Measurements from ENCODE around the gene KCNG2. TPM values are rescaled to one million over a fixed set of nuclear protein-coding genes. Genes with fewer than 3 reads are reported as not detected.
"Not testable (repeated sequence)": the region's sequence is repeated elsewhere in the genome, so short reads cannot be mapped to it uniquely, and the experiment has no call there.

KCNG2 gene
- total RNA-seq, 2 experiments from 2014 or later, result not detected

DNA sequence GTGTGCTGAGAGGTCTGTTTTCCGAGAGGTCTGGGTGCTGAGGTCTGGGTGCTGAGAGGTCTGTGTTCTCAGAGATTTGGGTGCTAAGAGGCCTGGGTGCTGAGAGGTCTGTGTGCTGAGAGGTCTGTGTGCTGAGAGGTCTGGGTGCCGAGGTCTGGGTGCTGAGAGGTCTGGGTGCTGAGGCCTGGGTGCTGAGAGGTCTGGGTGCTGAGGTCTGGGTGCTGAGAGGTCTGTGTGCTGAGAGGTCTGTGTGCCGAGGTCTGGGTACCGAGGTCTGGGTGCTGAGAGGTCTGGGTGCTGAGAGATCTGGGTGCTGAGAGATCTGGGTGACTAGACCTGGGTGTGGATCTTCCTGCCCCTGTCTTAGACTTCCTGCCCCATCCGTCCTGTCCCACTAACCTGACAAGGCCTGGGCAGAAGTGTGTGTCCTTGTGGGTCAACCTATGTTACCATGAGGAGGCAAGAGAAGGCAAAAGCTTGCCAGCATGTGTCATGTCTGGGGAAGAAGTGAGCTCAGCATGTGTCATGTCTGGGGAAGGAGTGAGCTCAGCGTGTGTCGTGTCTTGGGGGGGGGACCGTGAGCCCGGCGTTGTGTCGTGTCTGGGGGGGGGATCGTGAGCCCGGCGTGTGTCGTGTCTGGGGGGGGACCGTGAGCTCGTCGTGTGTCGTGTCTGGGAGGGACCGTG is 69.3 kb downstream of the KCNG2 start:
- POLR2A ChIA-PET, result no interaction called here
- CTCF ChIA-PET, result no interaction called here

DNA sequence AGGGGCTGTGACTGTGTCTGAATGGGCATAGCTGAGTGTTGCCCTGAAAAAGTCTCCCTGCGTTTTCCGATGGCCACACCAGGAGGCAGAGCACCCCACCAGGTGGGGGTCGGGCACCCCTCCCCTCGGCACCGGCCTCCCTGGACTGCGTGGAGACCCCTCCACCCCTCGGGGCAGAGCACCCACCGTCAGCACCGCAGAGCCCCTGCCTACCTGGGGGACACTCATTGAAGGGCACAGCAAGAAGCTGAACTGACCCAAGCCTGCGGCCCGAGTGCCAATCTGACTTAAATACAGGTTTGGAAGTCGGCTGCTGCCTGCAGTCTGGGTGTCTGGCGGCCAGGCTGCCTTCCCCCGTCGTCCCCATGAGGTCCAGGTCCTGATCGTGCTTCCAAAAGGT is 69.9 kb downstream of the KCNG2 start:
- ChIA-PET POLR2A (no interaction called here), CTCF (no interaction called here)

DNA sequence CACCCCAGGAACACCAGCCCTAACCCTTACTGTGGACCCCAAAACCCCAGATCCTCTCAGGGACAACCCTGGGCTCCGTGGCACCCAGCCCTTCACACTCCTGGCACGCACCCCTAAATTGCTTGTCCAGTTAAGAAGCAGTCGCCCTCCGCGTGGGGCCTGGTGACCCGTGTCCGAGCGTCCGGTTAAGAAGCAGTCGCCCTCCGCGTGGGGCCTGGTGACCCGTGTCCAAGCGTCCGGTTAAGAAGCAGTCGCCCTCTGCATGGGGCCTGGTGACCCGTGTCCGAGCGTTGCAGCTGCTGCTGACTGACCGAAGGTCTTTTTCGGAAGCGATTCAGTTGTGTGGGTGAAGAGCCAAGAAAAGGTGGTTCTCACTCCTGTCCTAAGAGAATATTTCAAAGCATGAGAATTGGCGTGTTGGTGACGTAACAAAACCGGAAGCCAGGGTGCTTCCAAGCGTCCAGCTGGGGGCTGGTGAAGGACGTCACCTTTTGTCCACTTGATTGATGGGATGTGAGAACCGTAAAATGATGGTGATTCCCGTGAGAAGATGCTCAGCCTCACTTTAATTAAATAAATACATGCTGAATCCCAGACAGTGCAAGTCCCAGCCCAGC is 70.5 kb downstream of the KCNG2 start:
- CTCF ChIA-PET, result no interaction called here
- POLR2A ChIA-PET, result no interaction called here

GRCh38 chr18:79868811-79869541 is 71.2 kb downstream of the KCNG2 start:
- POLR2A ChIA-PET, result no interaction called here
- CTCF ChIA-PET, result no interaction called here

DNA sequence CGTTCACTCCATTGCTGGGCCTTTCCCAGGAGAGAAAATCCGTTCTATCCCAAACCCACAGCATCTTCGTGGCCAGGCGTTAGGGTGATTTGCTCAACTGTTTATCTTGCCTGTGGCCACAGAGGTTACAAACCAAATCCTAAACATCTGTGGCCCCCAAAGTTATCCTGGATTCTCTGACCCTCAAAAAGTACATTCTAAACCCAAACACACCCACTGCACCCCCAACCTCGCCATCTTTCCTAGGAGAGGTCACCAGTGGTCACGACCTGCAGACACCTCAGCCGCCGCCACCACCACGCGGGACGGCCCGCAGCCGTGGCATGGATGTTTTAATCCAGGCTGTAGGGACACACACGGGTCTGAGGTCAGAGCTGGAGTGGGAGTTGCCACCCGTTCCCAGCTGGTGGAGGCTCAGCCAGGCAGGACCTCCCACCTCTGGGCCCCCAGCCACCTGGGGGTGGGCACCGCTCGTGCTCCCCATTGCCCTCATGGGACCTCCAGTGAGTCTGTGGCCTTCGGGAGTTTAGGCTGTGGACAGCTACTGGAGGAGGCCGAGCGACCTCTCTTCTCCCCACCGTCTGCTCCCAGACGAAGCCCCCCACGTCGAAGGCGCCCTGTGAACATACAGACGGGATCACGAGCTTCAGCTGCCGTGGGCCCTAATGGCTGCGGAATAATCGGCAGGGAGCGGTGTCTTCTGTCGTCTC is 72.0 kb downstream of the KCNG2 start:
- POLR2A ChIA-PET, result no interaction called here
- CTCF ChIA-PET, result no interaction called here

DNA sequence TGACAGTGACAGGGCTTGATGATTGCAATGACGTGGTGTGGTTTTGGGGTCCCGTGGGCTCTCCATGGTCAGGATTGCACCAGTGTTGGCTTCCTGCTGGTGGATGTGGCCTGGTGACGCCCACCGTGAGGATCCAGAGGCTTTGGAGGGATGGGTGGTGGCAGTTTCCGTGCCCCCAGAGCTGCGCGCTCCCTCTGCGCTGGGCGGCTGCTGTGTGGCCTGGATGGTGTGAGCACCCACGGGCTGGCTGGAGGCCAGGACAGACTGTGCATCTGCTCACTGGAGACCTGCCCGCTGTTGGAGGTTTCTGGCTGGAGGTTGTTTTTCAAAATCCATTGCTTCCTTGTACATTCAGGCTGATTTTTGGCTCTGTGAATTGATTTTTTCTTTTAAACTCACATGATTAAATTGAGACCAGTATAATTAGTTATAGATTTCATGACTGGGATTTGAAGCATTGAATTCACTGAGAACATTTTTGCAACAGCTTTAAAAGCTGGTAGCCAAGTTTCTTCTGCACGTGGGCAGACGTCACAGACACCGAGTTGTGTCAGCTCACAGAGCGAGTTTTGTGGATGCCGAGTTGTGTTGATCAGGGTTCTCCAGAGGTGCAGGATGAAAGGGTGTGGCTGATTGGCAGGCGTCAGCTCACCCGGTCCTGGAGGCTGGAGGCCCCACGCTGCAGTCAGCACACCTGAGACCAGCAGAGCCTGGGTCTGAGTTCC is 72.7 kb downstream of the KCNG2 start:
- POLR2A ChIA-PET, result no interaction called here
- CTCF ChIA-PET, result no interaction called here

- POLR2A ChIA-PET, result no interaction called here
- CTCF ChIA-PET, result no interaction called here
Observed at GRCh38 chr18:79871026-79871390, 73.3 kb downstream of the KCNG2 start.

GRCh38 chr18:79871481-79872091 is 73.8 kb downstream of the KCNG2 start:
- ChIA-PET POLR2A (no interaction called here), CTCF (no interaction called here)

GRCh38 chr18:79872527-79873444 is 75.0 kb downstream of the KCNG2 start:
- CTCF ChIA-PET, result no interaction called here

DNA sequence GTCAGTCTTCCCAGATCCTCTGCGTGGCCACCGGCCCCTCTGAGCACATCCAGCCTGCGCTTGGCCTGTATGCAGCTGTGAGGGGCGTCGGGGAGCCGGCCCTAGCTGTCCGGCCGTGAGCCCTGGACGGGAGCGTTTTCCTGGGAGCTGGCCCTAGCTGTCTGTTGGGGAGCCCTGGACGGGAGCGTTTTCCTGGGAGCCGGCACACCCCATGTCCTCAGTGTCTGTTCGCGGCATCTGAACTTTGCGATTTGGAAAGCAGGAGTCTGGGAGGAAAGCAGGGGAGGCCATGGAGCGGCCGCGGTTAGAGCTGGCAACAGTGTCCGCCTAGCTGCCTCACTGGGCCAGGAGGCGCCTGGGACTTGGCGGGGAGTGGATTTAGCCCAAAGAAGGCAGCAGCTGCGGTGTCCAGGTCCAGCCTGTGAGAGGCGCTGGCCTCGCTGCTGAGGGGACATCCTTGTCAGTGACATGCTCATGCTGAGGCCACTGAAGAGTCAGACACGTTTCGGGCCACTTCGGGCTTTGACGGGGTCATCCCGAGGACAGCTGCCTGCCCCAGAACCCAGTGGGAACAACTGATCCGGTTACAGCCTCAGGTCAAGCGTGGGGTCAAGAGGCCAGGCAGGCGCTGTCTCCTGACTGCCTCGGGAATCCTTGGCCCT is 75.8 kb downstream of the KCNG2 start:
- ChIA-PET POLR2A (interaction anchor here (0.6 kb wide), 1 partner anchor 28 kb away, joined by 8 read pairs; no protein-coding TSS in a partner anchor), CTCF (no interaction called here)

More at GRCh38 chr18:79872527-79873444, 75.0 kb downstream of the KCNG2 start:
- POLR2A ChIA-PET, result interaction anchor here (0.6 kb wide), 1 partner anchor 27 kb away, joined by 8 read pairs; no protein-coding TSS in a partner anchor

DNA sequence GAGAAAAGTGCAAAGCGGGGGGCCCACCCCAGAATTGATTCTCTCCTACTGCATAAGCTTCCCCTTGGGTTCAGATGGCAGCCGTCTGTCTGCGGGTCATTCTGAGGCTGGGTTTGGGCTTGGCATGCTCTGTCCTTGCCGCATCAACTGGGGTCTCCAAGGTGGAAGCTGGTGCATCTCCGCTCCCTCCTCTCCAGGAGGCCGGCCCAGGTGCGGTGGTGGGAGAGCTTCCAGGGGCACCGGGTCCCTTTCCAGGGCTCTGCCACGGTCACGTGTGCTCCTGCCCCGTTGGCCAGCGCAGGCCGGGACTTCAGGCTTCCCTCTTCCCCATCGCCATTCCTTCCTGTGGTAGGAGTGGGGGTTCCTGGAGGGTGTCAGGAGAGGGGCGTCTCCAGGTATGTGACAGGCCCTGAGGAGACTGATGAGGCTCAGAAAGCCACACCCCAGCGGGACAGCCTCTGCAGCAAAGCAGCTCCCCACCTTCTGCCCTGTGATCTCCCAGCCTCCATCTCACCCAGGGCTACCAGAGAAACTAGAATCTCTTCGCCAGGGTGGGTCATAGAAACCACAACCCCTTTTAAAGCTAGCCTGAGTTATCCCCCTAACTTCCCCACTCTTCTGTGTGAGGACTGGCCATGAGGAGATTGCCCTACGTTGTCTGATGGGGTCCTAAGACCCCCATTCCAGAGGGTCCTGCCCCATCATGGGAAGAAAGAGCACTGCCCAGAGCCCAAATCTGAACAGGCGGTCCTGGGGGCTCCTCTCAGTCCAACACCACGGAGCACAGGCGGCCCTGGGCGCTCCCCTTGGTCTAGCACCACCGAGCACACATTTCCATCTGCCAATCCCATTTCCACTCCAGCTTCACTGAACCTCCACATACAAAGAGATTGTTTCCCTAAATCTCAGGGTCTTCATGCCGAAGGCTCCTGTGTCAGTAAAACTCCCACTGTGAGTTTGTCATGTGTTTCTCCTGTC is 77.1 kb downstream of the KCNG2 start:
- POLR2A ChIA-PET, result no interaction called here
- CTCF ChIA-PET, result interaction anchor here (0.7 kb wide), 1 partner anchor 54 kb away, joined by 3 read pairs; no protein-coding TSS in a partner anchor

GRCh38 chr18:79875531-79875919 is 77.8 kb downstream of the KCNG2 start:
- POLR2A ChIA-PET, result no interaction called here
- CTCF ChIA-PET, result interaction anchor here (0.7 kb wide), 1 partner anchor 53 kb away, joined by 3 read pairs; no protein-coding TSS in a partner anchor

GRCh38 chr18:79875931-79876461 is 78.3 kb downstream of the KCNG2 start:
- POLR2A ChIA-PET, result no interaction called here
- CTCF ChIA-PET, result no interaction called here

DNA sequence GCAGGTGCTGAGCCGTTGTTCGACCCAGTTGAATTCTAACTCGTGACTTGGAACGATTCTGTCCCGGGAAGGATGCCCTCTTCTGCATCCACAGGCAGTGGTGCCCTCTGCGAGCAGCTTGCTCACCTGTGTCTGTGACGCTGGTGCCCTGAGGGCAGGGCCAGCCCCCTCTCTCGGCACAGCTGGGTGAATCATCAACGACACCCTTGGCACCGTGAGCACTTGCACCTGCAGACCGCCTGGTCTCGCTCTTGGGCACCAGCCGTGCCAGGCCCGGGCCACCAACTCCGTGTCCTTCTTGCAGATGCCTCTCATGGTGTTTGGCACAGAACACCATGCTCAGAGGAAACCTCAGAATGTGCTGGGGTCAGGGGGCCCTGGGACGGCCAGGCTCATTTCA is 78.8 kb downstream of the KCNG2 start:
- CTCF ChIA-PET, result no interaction called here
- POLR2A ChIA-PET, result no interaction called here

- CTCF ChIA-PET, result no interaction called here
- POLR2A ChIA-PET, result no interaction called here
Observed at GRCh38 chr18:79877163-79878091, 79.7 kb downstream of the KCNG2 start.

DNA sequence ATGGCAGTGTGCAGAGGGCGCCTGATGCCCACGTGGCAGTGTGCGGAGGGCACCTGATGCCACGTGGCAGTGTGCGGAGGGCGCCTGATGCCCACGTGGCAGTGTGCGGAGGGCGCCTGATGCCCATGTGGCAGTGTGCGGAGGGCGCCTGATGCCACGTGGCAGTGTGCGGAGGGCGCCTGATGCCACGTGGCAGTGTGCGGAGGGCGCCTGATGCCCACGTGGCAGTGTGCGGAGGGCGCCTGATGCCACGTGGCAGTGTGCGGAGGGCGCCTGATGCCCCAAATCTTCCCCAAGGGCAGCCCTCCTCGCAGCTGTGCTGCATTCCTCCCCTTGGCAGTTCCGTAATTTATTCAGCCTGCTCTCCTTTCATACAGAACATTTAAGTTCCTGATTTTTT is 80.5 kb downstream of the KCNG2 start:
- CTCF ChIA-PET, result not testable (repeated sequence)

More for the DNA sequence above, 80.5 kb downstream of the KCNG2 start:
- POLR2A ChIA-PET, result not testable (repeated sequence)

All from activated CD8-positive, alpha-beta memory T cell treated with anti-CD3 and anti-CD28 coated beads for 36 hours (primary cell).